Measurements from ENCODE around the gene LRRC8B. TPM values are rescaled to one million over a fixed set of nuclear protein-coding genes. Genes with fewer than 3 reads are reported as not detected.
"Not testable (repeated sequence)": the region's sequence is repeated elsewhere in the genome, so short reads cannot be mapped to it uniquely, and the experiment has no call there.

LRRC8B gene
- total and polyA plus RNA-seq, 2 experiments from 2014 or later, result 0.32 to 0.54 TPM

DNA sequence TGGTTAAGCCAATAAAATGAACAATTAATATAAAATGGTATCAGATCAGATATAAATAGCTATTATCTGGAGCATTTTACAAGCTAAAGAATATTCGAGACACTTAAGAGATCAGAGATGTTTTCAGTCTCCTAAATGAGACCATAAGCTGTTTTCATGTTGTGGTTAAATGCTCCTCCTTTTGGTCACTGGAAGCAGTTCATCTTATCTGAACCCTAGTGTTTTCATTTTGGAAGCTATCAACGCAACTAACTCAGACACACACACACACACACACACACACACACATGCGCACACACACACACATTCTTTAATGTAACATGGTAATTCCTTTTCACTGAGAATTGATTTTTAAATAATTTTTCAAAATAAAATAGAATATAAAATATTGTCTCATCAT is 98.3 kb downstream of the LRRC8B start:
- Histone ChIP-seq H3F3A (ENCODE audit: insufficient read depth) (no peaks in the 10 kb centered on the region), H3K4me2 (ENCODE audit: unreplicated experiment) (no peak overlapping the region), H3K4me3 (no peak overlapping the region), H3K9me3 (ENCODE audit: low read depth) (no peaks in the 10 kb centered on the region), H2AFZ (no peak overlapping the region), H3K79me2 (ENCODE audit: insufficient read depth) (no peaks in the 10 kb centered on the region), H3K9me2 (ENCODE audit: insufficient read depth) (no peaks in the 10 kb centered on the region), H3K27ac (no peak overlapping the region), H4K20me1 (ENCODE audit: insufficient read depth) (no peaks in the 10 kb centered on the region), H3K4me1 (ENCODE audit: insufficient read depth) (no peaks in the 10 kb centered on the region), H3K9ac (no peak overlapping the region), H3K27me3 (replicated peaks; ENCODE audit: insufficient read depth) (no peaks in the 10 kb centered on the region), H3K36me3 (ENCODE audit: low read depth) (no peaks in the 10 kb centered on the region)
- 66 to 69% methylated on average over 3 of the region's 3 CpGs for WGBS, 2 experiments (ENCODE audit: low coverage in 1 of 2, low lambda C conversion rate in 2 of 2, missing lambda C conversion rate in 2 of 2)
- no peak for DNase-seq
- in situ Hi-C loops (cut with MboI), result no loop called here
- TF ChIP-seq EZH2 (IDR thresholded peaks at IDR 0.05; ENCODE audit: insufficient read depth, poor library complexity, severe bottlenecking) (no peak), EZH2phosphoT487 (IDR thresholded peaks at IDR 0.05; ENCODE audit: insufficient read depth, low read depth) (no peak)

DNA sequence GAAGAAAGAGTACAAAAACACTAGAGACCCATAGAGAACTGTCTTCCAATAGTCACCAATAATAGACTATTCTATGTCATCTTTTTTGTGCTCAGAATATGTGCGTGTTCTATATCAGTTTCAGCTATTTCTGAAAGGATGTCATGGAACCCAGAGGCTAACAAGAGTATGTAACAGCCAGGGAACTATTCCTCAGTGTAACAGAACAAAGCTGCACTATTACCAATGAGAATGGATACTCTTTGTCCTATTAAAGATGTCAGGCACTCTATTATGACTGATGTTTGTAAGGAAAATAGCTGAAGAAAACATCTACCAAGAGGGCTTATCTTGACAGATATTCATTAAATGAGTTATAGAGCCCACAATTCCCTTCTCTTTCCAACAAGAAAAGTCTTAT is 99.7 kb downstream of the LRRC8B start:
- Histone ChIP-seq H4K20me1 (ENCODE audit: insufficient read depth) (no peaks in the 10 kb centered on the region), H3K27ac (no peak overlapping the region), H3K9ac (no peak overlapping the region), H3K4me2 (ENCODE audit: unreplicated experiment) (no peak overlapping the region), H3K27me3 (replicated peaks; ENCODE audit: insufficient read depth) (no peaks in the 10 kb centered on the region), H3K9me2 (ENCODE audit: insufficient read depth) (no peaks in the 10 kb centered on the region), H3K4me1 (ENCODE audit: insufficient read depth) (no peaks in the 10 kb centered on the region), H3K36me3 (ENCODE audit: low read depth) (no peaks in the 10 kb centered on the region), H3F3A (ENCODE audit: insufficient read depth) (no peaks in the 10 kb centered on the region), H3K9me3 (ENCODE audit: low read depth) (no peaks in the 10 kb centered on the region), H3K79me2 (ENCODE audit: insufficient read depth) (no peaks in the 10 kb centered on the region), H3K4me3 (no peak overlapping the region), H2AFZ (no peak overlapping the region)
- in situ Hi-C loops (cut with MboI), result no loop called here
- TF ChIP-seq EZH2phosphoT487 (IDR thresholded peaks at IDR 0.05; ENCODE audit: insufficient read depth, low read depth) (no peak), EZH2 (IDR thresholded peaks at IDR 0.05; ENCODE audit: insufficient read depth, poor library complexity, severe bottlenecking) (no peak)
- no peak for DNase-seq
- 94 to 95% methylated on average over 1 of the region's 1 CpG for WGBS, 2 experiments (ENCODE audit: low coverage in 1 of 2, low lambda C conversion rate in 2 of 2, missing lambda C conversion rate in 2 of 2)

DNA sequence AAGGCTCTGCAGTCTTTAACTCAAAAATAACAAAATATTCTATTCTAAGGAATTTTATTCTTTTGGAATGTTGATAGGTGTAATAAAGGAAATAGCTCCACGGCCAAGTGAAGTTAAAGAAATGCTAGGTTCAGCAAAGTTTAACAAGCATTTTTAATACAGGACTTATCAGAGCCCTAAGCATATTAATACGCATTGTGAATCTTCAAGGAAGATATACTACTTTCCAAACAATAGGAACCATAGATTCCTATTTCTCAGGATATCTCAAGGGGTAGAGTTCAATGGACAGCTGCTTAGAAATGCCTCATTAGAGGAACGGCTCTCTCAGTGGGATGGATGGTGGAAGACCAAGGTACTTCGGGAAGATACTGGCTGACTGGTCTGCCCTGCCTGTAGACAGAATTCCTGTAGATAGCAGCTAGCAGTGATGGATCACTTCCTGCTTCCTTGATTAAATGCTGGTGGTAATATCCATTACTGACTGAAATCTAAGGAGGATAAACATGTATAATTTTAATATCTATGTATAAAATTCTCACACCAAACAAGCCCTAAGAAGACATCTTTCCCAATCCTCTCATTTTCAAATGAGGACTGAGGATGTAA is 100.2 kb downstream of the LRRC8B start:
- Histone ChIP-seq H3K36me3 (ENCODE audit: low read depth) (no peaks in the 10 kb centered on the region), H3K4me1 (ENCODE audit: insufficient read depth) (no peaks in the 10 kb centered on the region), H3K27me3 (replicated peaks; ENCODE audit: insufficient read depth) (no peaks in the 10 kb centered on the region), H3K9ac (no peak overlapping the region), H3K9me3 (ENCODE audit: low read depth) (no peaks in the 10 kb centered on the region), H4K20me1 (ENCODE audit: insufficient read depth) (no peaks in the 10 kb centered on the region), H3K79me2 (ENCODE audit: insufficient read depth) (no peaks in the 10 kb centered on the region), H3K9me2 (ENCODE audit: insufficient read depth) (no peaks in the 10 kb centered on the region), H2AFZ (no peak overlapping the region), H3K27ac (no peak overlapping the region), H3K4me3 (no peak overlapping the region), H3F3A (ENCODE audit: insufficient read depth) (no peaks in the 10 kb centered on the region), H3K4me2 (ENCODE audit: unreplicated experiment) (no peak overlapping the region)
- no peak for DNase-seq
- in situ Hi-C loops (cut with MboI), result loop anchor here (25.0 kb wide), 1 partner anchor 362 kb away; the partner anchor contains the start of gene ZNF326
- TF ChIP-seq EZH2 (IDR thresholded peaks at IDR 0.05; ENCODE audit: insufficient read depth, poor library complexity, severe bottlenecking), result no peak
- no peak for TF ChIP-seq EZH2phosphoT487 (IDR thresholded peaks at IDR 0.05; ENCODE audit: insufficient read depth, low read depth)
- WGBS, 2 experiments (ENCODE audit: low coverage in 1 of 2, low lambda C conversion rate in 2 of 2, missing lambda C conversion rate in 2 of 2), result 77 to 78% methylated on average over 4 of the region's 4 CpGs

DNA sequence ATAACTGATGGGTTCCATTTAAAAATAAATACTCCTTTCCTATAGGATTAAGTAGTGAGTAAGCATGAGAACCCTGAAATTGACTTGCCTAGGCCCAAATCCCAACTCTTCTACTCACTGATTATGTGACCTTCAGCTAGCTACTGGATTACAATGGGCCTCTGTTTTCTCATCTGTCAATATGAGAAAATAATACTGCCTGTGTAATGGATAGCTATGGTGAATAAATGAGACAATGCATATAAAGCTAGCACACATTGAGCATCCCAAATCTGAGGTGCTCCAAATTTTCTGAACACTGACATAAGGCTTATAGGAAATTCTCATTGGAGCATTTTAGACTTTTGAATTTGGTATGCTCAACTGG is 103.0 kb downstream of the LRRC8B start:
- no peak overlapping the region for H3K4me3 ChIP-seq
- no peaks in the 10 kb centered on the region for H3K36me3 ChIP-seq (ENCODE audit: low read depth)
- H4K20me1 ChIP-seq (ENCODE audit: insufficient read depth), result no peaks in the 10 kb centered on the region
- no peak overlapping the region for H3K4me2 ChIP-seq (ENCODE audit: unreplicated experiment)
- no peak overlapping the region for H3K27ac ChIP-seq
- no peaks in the 10 kb centered on the region for H3K9me2 ChIP-seq (ENCODE audit: insufficient read depth)
- H3K79me2 ChIP-seq (ENCODE audit: insufficient read depth), result no peaks in the 10 kb centered on the region
- in situ Hi-C loops (cut with MboI), result loop anchor here (25.0 kb wide), 1 partner anchor 360 kb away; the partner anchor contains the start of gene ZNF326
- no peaks in the 10 kb centered on the region for H3K9me3 ChIP-seq (ENCODE audit: low read depth)
- no peak for TF ChIP-seq EZH2 (IDR thresholded peaks at IDR 0.05; ENCODE audit: insufficient read depth, poor library complexity, severe bottlenecking)
- TF ChIP-seq EZH2phosphoT487 (IDR thresholded peaks at IDR 0.05; ENCODE audit: insufficient read depth, low read depth), result no peak
- no peaks in the 10 kb centered on the region for H3K4me1 ChIP-seq (ENCODE audit: insufficient read depth)
- no peak overlapping the region for H3K9ac ChIP-seq
- H3K27me3 ChIP-seq (replicated peaks; ENCODE audit: insufficient read depth), result no peaks in the 10 kb centered on the region
- H3F3A ChIP-seq (ENCODE audit: insufficient read depth), result no peaks in the 10 kb centered on the region
- DNase-seq, result no peak
- H2AFZ ChIP-seq, result no peak overlapping the region

DNA sequence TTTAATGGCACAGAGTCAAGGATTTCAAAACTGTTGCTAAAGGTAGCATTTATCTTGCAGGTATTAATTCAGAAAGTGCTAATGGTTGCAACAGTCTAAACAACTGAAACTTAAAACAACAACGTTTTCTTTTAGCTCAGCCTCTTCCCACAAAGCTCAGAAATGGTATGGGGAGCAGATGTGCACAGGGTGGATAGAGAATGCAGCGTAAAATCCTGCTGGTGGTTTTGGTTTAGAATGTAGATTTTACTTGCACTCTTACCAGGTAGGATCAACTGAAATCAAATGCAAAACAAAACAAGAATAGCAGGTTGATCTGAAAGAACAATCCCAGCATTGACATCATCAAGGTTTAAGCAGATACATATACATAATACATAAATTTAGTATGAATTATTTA is 104.5 kb downstream of the LRRC8B start:
- no peak for TF ChIP-seq EZH2 (IDR thresholded peaks at IDR 0.05; ENCODE audit: insufficient read depth, poor library complexity, severe bottlenecking)
- TF ChIP-seq EZH2phosphoT487 (IDR thresholded peaks at IDR 0.05; ENCODE audit: insufficient read depth, low read depth), result no peak
- no peaks in the 10 kb centered on the region for H3K9me3 ChIP-seq (ENCODE audit: low read depth)
- no peak overlapping the region for H3K27ac ChIP-seq
- H3K4me1 ChIP-seq (ENCODE audit: insufficient read depth), result 0 out of 2 replicates have a peak, but pooled peaks cover 2% of the 10 kb centered on the region
- H3K79me2 ChIP-seq (ENCODE audit: insufficient read depth), result peaks cover 7% of the 10 kb centered on the region
- H3K9ac ChIP-seq, result no peak overlapping the region
- no peak for DNase-seq
- in situ Hi-C loops (cut with MboI), result loop anchor here (25.0 kb wide), 1 partner anchor 358 kb away; the partner anchor contains the start of gene ZNF326
- no peak overlapping the region for H3K4me3 ChIP-seq
- no peak overlapping the region for H2AFZ ChIP-seq
- H3K4me2 ChIP-seq (ENCODE audit: unreplicated experiment), result no peak overlapping the region
- no peaks in the 10 kb centered on the region for H4K20me1 ChIP-seq (ENCODE audit: insufficient read depth)
- H3F3A ChIP-seq (ENCODE audit: insufficient read depth), result no peaks in the 10 kb centered on the region
- H3K36me3 ChIP-seq (ENCODE audit: low read depth), result no peaks in the 10 kb centered on the region
- H3K27me3 ChIP-seq (replicated peaks; ENCODE audit: insufficient read depth), result no peaks in the 10 kb centered on the region
- WGBS, 2 experiments (ENCODE audit: low coverage in 1 of 2, low lambda C conversion rate in 2 of 2, missing lambda C conversion rate in 2 of 2), result 50 to 52% methylated on average over 2 of the region's 2 CpGs
- H3K9me2 ChIP-seq (ENCODE audit: insufficient read depth), result no peaks in the 10 kb centered on the region

DNA sequence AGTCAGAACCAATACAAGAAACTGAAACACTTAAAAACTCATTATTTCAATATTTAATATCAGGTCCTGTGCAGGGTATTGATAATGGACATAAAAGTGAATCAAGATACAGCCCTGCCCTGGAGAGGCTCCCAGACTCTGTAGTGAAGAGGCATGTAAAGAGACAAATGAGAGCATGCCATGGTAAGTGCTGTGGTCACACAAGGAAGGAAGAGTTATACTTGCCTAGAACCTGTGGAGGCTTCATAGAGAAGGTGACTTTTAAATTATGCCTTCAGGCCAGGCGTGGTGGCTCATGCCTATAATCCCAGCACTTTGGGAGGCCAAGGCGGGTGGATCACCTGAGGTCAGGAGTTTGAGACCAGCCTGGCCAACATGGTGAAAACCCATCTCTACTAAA is 105.0 kb downstream of the LRRC8B start:
- not testable (repeated sequence) for H3K9me3 ChIP-seq (ENCODE audit: low read depth); H3F3A ChIP-seq (ENCODE audit: insufficient read depth); H3K27ac ChIP-seq; H2AFZ ChIP-seq; DNase-seq; H3K36me3 ChIP-seq (ENCODE audit: low read depth); H3K4me1 ChIP-seq (ENCODE audit: insufficient read depth); H3K4me2 ChIP-seq (ENCODE audit: unreplicated experiment); H3K27me3 ChIP-seq (replicated peaks; ENCODE audit: insufficient read depth); H3K4me3 ChIP-seq; H4K20me1 ChIP-seq (ENCODE audit: insufficient read depth); H3K9ac ChIP-seq; H3K9me2 ChIP-seq (ENCODE audit: insufficient read depth)
- in situ Hi-C loops (cut with MboI), result loop anchor here (25.0 kb wide), 1 partner anchor 358 kb away; the partner anchor contains the start of gene ZNF326
- peaks cover 12% of the 10 kb centered on the region for H3K79me2 ChIP-seq (ENCODE audit: insufficient read depth)
- WGBS, 2 experiments (ENCODE audit: low coverage in 1 of 2, low lambda C conversion rate in 2 of 2, missing lambda C conversion rate in 2 of 2), result 76 to 92% methylated on average over 2 of the region's 2 CpGs

All from GM23248 (cell line).